Fibroblast of mammary gland (primary cell): ENCODE results near the gene KPRP.

Experiments
- DNase-seq: peaks from one replicate; pipeline ENCODE4 v3.0.0-alpha.2; 2010; ENCODE audit warnings: low read depth
- H3K4me3 ChIP-seq: 2 replicates; pipeline ENCODE4 v1.5.1; 2011; ENCODE audit warnings: low read depth, mild to moderate bottlenecking, low read length, moderate library complexity; ENCODE audit not compliant: control insufficient read depth
- CTCF ChIP-seq: conservative IDR thresholded peaks from 2 replicates; pipeline ENCODE4 v1.5.1; 2011; ENCODE audit warnings: low read depth, low read length, inconsistent platforms; ENCODE audit not compliant: control insufficient read depth, insufficient read depth

The KPRP gene

GRCh38 chr1:152741656-152742055, 16.2 kb upstream of the KPRP start:
- no peak overlapping the region for H3K4me3 ChIP-seq
- DNase-seq = peak; percentile 33
- no peak for TF ChIP-seq CTCF

- H3K4me3 ChIP-seq = no peak overlapping the region
- DNase-seq = peak; percentile 86
- no peak for TF ChIP-seq CTCF
Measured at GRCh38 chr1:152743371-152744145, 14.3 kb upstream of the KPRP start.

- DNase-seq = peak; percentile 83
- no peak overlapping the region for H3K4me3 ChIP-seq
- peak; percentile 1 for TF ChIP-seq CTCF
Measured at GRCh38 chr1:152745289-152745704, 12.5 kb upstream of the KPRP start.

GRCh38 chr1:152745765-152746444, 11.9 kb upstream of the KPRP start:
- no peak overlapping the region for H3K4me3 ChIP-seq
- DNase-seq = no peak
- no peak for TF ChIP-seq CTCF

GRCh38 chr1:152747831-152748230, 10.0 kb upstream of the KPRP start:
- H3K4me3 ChIP-seq = no peak overlapping the region
- TF ChIP-seq CTCF = no peak
- peak; percentile 71 for DNase-seq

- no peak for TF ChIP-seq CTCF
- peak; percentile 90 for DNase-seq
- no peak overlapping the region for H3K4me3 ChIP-seq
Measured at GRCh38 chr1:152752225-152752624, 5.6 kb upstream of the KPRP start.
